DMS114 treated with DMSO at 0.1 percent for 48 hours (cell line): ENCODE results near the gene MGA.

Source experiments
- DNase-seq: peaks from one replicate; lab custom pipeline; 2025; ENCODE audit not compliant: unreplicated experiment; lab: John Stamatoyannopoulos, UW

The MGA gene

DNA sequence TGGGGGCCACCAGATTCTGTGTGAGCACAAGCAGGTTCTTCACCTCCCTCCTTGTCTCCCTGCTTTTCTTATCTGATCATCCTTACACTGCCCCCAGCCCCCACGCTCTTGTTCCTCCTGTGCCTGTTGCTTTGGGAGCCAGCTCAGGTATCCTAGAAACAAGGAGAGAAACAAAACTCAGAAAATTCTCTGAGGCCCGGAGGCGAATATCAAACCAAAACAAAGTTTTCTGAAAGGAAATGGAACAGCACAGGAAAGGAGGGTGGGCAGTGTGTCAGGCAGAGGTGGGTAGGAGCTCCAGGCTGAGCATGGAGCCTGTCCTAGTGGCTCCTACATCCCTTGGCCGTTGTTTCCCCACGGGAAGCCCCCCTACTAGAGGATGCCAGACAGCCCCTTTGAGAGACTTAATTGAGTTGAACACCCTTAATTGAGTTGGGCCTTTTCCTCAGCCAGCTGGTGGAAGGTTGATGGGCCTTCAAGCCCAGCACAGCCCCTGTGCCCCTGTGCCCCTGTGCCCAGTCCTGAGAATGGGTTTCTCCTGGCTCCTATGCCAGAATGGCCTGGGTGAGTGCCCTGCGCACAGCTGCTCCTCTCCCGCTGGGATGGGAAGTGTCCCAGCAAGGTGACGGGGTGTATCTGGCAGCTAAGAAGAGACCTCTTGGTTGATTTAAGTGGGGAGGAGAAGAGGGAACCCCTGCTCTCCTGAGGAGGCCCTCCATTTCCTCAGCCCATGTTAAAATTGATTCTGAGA lies 144.9 kb downstream of the MGA start:
- no peak for DNase-seq

DNA sequence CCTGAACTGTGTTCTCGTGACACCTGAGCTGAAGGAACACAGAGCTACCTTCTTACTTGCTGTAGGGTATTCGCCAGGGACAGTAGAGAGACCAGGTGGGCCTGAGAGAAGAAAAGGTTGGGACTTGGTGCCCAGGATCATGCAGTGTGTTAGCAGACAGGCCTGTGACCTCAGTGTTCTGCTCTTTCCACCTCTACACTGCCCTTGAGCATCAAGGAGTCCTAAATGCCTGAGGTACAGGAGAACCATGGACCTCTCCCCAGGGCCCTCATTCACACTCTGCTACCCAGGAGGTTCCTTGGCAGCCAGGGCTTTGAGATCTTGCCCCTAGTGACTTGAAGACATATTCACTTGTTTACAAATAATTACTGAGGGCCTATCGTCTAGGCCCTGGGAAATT lies 145.5 kb downstream of the MGA start:
- DNase-seq, result no peak

DNA sequence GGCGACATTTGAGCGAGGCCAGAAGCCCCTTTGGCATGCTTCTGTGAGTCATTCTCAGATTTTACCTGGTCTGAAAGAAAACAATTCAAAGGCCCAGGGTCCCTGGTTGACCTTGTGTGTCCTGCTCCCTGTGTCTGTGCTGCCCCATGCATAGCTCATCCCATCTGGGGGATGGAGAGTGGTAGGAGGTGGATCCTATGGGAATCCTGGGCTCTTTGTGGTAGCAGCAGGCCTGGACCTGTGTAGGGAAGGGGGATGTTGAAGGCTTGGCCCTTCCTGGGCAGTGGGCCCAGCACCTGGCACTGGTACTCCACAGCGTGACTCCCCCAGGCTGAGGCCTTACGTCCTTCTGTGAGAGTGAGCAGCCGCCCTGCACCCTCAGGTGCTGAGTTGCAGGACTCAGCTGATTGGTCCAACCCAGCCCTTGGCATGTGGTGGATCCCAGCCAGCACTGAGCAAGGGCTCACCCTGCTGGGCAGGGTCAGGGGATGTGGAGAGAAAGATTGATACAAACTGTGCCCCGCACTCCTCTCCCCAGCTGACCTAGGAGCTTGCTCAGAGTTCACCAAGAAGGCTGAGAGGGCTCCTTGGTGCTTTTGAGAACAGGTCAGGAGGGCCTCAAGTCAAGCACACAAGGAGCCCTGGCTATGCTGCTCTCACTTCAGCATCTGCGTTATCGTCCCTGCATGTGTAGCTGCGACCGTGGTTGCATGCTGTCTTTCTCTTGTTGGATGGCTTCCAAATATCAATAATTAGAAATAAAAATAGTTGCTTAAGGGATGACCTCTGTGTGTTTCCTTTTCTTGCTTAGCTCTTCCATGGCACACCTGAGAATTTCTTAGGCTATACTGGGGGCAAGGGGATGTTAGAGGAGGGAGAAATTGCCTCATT lies 146.3 kb downstream of the MGA start:
- no peak for DNase-seq

DNA sequence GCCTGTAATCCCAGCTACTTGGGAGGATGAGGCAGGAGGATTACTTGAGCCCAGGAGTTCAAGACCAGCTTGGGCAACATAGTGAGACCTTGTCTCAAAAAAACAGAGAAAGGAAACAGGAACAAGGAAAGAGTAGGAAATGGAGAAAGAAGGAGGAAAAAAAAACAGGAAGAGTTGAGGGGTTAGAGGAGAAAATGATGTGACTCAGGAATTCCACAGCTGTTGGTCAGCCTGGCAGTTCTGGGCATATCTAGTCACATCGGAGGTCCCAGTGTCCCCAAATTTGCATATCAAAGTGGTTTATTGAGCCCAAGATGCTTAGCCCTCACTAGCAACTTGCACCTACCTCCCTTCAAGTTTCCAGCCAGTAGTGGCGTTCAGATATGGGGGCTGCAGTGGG lies 148.9 kb downstream of the MGA start:
- no peak for DNase-seq

DNA sequence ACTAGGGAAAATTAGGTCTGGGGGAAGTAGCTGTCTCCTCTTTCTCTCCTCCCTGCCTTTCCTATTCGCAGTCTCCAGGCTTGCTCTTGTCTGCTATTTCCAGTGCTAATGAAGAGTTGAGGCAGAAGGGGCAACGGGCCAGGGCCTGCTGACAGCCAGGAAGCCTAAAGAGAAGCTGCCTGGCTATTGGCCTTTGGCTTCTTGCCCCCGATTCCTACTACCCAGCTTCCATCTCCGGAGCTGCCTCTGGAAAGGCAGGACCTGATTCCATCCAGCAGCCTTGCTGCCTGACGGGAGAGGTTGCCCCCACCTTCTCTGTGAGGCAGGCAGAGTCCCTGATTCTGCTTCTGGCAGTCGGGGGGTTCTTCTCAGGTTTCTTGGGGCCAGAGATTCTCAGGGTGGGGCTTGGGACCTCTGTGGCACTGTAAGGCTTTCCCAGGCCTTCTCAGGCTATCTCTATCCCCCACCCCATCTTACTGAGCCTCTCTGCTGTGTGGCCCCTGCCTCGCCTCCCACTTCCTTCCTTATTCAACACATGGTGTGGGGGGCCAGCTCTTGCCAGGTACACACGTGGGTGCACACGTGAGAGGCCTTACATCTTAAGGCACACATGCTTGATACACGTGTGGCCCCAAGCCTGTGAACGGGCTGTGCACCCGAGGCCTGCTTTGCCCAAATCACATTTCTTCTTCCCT lies 149.5 kb downstream of the MGA start:
- no peak for DNase-seq

DNA sequence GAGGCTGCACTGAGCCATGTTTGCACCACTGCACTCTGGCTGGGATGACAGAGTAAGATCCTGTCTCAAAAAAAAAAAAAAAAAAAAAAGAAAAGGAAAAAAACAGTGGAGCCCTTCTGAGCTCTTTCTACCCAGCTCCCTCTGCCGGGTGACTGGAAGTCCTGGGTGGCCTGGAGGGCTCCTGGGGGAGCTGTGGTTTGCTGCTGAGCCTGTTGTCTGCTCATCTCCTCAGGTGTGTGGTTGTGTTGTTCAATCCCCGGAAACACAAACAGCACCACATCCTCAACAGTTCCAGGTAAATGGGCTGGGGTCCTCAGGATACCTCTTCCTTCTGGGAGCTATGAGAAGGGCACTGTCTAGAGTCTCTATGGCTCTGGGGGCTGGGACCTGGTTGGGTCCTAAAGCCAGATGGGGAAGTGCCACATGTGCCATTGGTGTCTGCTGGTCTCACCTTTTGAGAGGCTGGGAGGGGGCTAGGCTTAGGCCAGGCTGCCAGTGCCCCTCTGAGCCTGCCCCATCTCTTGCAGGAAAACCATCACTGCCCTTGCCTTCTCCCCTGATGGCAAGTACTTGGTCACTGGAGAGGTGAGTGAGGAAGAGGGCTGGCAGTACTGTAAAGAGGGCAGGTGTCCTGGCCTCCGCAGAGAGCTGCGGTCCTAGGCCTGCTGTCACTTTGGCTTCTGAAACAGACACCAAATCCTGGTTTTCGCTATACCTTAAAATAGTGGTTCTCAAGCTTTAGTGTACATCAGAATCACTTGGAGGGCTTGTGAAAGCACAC lies 150.6 kb downstream of the MGA start:
- no peak for DNase-seq

DNA sequence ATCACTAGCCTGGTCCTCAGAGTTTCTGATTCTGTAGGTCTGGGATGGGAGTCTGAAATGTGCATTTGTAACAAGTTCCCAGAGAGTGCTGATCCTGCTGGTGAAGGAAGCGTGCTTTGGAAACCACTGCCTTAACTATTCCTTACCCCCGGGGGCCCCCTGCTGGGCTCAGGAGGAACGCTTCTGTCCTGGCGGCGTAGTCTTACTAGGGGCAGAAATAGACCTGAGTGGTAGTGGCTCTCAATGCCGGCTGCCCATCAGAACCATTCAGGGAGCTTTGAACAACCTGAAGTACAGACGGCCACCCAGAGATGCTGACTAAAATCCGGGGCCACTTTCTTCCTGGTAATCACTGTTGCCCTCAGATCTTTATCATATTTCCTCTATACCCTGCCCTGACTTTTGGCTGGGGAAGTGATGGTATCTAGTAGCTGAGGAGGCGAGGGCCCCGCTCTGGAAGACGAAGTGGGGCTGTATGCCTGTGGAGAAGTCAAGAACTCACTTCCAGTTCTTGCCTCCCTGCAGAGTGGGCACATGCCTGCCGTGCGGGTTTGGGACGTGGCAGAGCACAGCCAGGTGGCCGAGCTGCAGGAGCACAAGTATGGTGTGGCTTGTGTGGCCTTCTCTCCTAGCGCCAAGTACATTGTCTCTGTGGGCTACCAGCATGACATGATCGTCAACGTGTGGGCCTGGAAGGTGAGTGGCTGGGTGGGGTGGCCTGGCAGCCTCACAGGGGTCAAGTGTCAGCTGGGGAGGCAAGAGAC lies 151.4 kb downstream of the MGA start:
- DNase-seq, result peak; percentile 76

DNA sequence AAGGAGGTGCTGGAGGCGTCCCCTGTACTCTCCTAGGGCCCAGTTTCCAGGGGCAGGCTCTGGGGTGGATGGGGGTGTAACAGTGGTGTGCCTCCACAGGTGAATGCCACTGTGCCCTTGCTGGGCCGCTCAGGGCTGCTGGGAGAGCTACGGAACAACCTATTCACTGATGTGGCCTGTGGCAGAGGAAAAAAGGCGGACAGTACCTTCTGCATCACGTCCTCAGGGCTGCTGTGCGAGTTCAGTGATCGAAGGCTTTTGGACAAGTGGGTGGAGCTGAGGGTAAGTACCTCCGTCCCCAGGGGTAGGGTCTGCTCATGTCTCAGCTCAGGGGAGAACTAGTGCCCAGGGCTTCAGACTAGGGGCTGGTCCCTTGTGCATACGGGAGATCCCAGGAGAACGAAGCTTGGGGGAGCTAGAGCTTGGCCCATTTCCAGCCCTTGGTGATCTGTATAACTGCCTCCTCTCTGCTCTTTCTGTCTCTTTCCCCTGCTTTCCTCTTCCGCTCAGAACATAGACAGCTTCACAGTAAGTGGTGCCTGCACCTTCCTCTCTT lies 152.7 kb downstream of the MGA start:
- DNase-seq, result no peak

DNA sequence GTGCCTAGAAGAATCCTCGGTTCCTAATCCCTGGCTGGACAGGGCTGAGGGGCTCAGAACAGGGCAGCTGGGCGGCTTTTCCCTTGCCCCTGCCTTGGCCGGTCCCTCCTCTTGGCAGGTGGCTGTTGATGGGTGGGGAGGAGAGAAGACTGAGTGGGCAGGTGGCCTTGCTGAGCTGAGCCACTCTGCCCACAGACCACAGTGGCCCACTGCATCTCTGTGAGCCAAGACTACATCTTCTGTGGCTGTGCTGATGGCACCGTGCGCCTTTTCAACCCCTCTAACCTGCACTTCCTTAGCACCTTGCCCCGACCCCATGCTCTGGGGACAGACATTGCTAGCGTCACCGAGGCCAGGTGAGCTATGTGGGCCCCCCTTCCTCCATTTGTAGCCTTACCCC lies 153.2 kb downstream of the MGA start:
- DNase-seq, result no peak

DNA sequence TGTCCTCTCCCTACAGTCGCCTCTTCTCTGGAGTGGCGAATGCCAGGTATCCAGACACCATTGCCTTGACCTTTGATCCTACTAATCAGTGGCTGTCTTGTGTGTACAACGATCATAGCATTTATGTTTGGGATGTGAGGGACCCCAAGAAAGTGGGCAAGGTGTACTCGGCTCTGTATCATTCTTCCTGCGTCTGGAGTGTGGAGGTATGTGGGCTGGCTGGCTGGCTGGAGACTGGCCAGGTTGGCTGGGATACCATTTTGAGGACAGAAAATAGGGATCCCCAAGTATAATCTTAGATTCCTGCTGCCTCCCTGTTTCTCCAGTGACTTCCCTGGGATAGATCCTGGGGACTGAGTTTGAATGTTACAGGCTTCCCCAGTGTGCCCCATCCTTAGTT lies 154.3 kb downstream of the MGA start:
- no peak for DNase-seq

DNA sequence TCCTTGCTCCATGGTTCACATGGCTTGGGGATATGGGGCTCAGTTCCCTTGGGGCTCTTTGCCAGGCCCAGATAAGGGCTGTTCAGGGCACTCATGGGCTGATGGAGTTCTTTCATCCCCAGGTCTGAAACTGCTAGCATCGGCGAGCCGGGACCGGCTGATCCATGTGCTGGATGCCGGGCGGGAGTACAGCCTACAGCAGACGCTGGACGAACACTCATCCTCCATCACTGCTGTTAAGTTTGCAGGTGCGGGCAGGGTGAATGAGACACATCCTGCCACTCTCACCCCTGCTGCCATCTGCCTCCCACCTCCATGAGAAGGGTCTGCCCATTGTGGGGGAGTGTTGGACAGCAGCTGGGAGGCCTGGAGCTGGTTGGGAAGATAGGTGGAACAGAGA lies 156.6 kb downstream of the MGA start:
- no peak for DNase-seq

DNA sequence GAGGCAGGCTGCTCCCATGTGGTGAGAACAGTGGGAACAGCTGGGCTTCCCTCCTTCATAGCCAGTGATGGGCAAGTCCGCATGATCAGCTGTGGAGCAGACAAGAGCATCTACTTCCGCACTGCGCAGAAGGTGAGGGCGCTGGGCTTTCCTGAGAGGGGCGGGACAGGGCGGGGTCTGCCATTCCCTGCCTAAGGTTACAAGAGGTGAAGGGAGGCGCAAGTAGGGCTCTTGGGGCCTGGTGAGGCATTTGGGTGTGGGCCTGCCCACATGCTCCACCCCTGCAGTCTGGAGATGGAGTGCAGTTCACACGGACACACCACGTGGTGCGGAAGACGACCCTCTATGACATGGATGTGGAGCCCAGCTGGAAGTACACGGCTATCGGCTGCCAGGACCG lies 157.1 kb downstream of the MGA start:
- DNase-seq, result no peak

DNA sequence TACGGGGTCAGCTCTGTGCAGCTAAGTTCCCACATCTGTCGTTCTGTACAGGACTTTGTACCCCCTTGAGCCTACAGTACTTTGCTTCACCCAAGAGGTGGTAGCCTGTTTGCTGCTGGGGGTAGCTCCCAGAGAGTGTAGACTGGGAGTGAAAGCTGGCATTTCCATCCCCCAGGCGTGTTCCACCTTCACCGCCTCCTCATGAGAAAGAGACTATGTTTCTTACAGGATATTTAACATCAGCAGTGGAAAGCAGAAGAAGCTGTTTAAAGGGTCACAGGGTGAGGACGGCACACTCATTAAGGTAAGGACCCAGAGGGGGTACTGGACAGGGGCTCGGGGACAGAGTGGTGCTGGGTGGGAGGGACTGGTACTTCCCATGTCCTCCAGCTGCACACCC lies 157.6 kb downstream of the MGA start:
- no peak for DNase-seq

DNA sequence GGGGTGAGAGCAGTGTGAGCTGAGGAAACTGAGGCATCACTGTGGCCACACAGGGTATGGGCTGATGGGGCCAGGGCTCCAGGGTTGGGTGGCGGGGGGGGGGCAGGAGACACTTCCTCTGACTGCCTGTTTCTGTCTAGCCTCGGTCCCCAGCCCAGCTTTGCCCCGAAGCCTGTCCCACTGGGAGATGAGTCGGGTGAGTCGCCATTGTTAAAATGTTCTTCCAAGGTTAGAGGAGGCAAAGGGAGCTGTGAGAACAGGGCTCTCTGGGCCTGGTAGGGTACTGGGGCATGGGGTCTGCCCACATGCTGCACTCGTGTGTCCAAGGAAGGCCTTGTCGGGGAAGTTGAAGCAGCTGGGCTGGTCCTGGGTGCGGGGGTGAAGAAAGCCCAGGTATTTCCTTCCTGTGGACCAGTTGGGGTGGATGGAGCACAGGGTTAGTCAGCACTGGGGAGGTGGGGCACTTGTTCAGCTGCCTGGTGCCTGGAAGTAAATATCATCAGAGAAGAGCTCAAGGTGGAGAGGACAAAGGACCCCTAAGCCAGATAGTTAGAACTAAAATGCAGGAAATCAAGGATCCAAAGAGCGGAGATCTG lies 159.3 kb downstream of the MGA start:
- DNase-seq, result no peak

DNA sequence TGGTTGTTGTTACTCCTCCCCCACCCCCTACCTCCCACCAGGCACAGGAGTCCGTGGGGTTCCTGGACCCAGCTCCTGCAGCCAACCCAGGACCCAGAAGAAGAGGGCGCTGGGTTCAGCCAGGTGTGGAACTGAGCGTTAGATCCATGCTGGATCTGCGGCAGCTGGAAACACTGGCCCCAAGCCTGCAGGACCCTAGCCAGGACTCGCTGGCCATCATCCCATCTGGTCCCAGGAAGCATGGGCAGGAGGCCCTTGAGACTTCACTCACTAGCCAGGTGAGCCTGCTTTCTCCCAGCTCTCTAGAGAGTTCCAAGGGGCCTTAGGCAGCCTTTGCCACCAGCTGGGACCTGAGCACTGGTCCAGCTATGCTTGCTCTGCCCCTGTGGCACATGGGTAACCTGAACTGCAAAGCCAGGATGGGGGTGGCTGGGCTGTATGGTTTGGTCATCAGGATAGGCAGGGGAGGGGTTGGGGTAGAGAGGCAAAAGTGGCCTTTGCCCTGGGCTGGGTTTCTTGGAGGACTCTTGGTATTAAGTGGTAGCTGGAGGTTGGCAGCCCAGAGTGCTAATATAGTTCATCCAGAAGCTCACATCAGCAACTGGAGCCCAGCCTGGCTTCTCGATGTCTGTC lies 160.7 kb downstream of the MGA start:
- no peak for DNase-seq

DNA sequence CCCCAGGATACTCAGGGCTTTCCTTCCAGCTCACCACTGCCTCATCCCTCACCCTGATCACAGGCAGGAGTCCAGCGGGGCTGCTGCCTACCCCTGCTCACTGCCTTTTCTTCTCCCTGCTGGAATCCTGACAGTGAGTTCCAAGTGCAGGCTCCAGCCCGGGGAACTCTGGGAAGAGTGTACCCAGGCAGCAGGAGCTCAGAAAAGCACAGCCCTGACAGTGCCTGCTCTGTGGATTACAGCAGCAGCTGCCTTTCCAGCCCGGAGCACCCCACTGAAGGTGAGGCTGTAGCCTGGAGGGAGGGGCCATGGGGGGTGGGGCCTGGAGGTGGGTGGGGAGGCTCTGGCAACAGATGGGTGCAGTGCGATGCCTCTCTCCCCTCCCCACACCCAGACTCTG lies 161.6 kb downstream of the MGA start:
- DNase-seq, result no peak

DNA sequence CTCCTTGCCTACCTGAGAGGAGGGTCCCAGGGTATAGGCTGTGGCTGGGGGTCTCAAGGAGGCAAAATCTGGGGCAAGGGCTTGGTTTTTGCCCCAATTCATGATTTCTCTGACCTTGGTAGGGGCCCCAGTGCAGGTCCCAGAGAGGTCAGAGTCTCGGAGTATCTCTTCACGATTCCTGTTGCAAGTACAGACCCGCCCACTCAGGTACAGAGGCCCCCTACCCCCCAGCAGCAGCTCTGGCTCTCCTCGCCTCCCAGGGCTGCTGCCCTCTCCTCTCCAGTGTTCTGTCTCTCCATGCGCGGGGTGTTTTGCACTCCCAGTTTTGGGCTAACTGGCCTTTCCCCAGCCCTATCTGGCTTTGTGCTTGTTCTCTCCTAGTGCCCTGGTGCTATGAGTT lies 162.3 kb downstream of the MGA start:
- no peak for DNase-seq
